GM21390 (cell line): ENCODE data around the gene MMP14.
A peak's percentile ranks its signal among the peaks of the same experiment; 100 is the strongest.
"Not testable (repeated sequence)": the region's sequence is repeated elsewhere in the genome, so short reads cannot be mapped to it uniquely, and the experiment has no call there.

ENCODE experiments used
- ATAC-seq: cut with Tn5 transposase; IDR thresholded peaks from one replicate; pipeline ENCODE4 v1.9.1; 2021; ENCODE audit not compliant: unreplicated experiment

The MMP14 gene

GRCh38 chr14:22836301-22837113 lies at the start of gene MMP14:
Gene MMP14 (plus strand): TSS chr14:22836585. CDS start chr14:22836818, 233 bp downstream.
- no peak for ATAC-seq

DNA sequence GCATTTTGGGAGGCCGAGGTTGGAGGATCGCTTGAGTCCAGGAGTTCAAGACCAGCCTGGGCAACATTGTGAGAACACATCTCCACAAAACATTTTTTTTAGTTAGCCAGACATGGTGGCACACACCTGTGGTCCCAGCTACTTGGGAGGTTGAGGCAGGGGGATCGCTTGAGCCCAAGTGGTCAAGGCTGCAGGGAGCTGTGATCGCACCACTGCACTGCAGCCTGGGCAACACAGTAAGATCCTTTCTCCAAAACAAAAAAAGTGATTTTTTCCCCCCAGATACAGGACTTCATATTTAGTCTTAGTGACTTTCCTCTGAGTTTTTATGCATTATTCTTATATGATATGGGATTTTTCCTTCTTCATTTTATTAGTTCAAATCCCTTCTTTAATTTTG lies 49.7 kb upstream of the MMP14 start:
- no peak for ATAC-seq

DNA sequence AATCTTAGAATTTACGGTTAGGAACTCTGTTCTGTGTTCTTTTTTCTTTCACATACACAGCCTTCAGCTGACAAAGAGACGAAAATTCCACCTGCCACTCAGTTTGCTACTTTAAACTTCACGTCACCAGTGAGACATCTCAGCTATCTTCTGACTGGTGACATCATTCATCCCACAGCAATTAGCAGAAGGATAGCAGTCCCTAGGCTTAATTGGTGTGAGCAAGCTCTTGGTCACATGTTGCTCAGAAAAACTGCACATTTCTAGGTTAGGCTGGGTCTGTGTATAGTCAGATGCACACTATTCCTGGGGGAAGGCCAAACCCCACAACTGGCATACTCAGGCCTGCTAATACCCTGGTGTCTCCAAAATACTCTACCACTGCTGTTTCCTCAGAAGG lies 45.1 kb upstream of the MMP14 start:
- ATAC-seq, result no peak

- ATAC-seq, result no peak
These were observed 44.2 kb upstream of the MMP14 start for GRCh38 chr14:22792158-22792557.

DNA sequence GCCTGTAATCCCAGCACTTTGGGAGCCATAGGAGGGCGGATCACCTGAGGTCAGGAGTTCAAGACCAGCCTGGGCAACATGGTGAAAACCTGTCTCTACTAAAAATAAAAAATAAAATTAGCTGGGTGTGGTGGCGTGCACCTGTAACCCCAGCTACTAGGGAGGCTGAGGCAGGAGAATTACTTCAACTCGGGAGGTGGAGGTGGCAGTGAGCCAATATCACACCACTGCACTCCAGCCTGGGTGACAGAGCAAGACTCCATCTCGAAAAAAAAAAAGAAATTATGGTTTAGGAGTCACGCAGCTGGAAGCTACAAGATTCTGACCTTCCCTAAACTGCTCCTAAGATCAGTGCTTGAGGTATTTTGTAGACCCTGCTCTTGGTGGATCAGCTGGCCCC lies 42.8 kb upstream of the MMP14 start:
- ATAC-seq, result not testable (repeated sequence)

DNA sequence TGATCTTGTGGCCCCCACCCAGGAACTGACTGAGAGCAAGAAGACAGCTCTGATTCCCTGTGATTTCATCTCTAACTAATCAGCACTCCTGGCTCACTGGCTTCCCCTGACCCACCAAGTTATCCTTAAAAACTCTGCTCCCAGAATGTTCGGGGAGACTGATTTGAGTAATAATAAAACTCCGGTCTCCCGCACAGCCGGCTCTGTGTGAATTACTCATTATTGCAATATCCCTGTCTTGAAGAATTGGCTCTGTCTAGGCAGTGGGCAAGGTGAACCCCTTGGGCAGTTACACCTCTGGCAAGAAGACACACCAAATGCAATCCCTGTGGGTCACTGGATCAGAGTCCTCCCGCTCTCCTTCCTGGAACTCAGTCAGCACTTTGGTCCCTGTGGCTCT lies 42.4 kb upstream of the MMP14 start:
- ATAC-seq, result no peak

DNA sequence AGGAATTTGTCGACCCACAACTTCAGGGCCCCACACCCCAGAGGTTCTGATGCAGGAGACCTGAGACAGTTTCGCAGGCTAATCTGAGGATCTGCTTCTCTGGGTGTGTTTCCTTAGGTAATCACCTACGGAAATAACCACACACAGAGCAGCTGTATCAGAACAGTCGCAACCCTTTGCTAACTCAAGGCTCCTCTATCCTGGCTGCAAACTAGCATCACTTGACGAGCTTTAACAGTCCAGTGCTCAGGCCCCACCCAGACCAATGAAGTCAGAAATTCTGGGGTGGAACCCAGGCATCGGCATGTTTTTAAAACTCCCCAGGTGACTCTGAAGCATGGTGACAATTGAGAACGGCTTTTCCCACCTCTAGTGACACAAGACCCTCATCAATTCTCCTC lies 41.8 kb upstream of the MMP14 start:
- peak; percentile 45 for ATAC-seq

DNA sequence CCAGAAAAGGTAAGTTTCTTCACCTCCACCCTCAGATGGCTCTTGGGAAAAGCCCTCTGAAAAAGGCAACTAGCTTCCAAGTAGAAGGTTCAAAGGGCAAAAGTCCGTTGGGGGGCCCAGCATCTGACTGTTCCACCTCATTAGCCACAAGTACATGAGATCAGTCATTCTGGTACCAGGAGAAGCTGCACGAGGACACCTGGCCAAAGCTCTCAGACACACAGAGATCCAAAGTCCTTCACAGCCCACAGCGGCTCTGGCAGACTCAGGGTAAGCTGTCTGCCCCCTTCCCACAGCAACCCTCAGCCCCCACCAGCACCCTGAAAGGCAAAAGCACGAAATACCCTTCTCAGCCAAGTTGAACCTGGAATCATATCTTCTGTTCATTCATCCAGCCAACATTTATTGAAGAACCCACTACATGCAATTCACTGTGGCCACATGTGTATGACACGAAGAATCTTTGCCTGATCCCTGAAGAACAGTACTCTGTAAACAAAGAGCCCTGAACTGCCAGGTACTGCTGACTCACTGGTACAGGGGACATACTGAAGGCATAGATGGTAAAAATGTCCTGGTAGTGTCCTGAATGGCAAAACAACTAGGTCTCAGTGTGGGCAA lies 40.2 kb upstream of the MMP14 start:
- no peak for ATAC-seq

- ATAC-seq, result no peak
These were observed 39.1 kb upstream of the MMP14 start for GRCh38 chr14:22797017-22797917.

DNA sequence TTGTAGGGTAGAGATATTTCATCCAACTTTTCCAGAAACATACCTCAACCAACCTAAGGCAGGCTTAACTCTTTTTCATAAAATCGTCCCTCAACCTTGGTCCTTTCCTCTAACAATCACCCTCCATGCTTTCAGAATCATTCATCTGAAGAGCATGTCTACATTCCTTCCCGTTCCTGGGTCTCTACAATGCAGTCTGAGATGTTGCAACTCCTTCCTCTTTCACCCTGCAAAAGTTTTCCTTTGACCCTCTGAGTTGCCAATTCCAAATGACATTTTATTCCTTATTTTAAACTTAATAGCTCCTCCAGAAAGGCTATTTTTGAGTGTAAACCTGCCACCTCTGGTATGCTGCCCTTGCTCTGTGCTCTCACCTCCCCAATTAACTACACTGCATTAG lies 37.9 kb upstream of the MMP14 start:
- ATAC-seq, result no peak

DNA sequence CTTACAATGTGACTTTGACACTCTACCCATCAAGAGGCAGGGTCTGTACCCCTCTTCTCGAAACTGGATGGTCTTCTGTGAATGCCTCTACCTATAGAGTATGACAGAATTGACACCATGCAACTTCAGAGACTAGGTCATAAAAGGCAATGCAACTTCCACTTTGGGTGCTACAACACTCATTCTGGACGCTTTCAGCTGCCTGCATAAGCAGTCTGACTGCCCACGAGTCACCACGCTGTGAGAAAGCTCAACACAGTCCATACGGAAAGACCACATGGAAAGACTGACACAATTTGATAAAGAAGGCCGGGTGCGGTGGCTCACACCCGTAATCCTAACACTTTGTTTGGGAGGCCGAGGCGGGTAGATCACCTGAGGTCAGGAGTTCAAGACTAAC lies 36.0 kb upstream of the MMP14 start:
- no peak for ATAC-seq

- no peak for ATAC-seq
These were observed 34.7 kb upstream of the MMP14 start for GRCh38 chr14:22801716-22802115.

GRCh38 chr14:22802860-22803686 lies 33.3 kb upstream of the MMP14 start:
- ATAC-seq, result no peak

GRCh38 chr14:22803687-22803974 lies 32.8 kb upstream of the MMP14 start:
- no peak for ATAC-seq

GRCh38 chr14:22805235-22805634 lies 31.1 kb upstream of the MMP14 start:
- ATAC-seq, result not testable (repeated sequence)

GRCh38 chr14:22807432-22808087 lies 28.8 kb upstream of the MMP14 start:
- ATAC-seq, result no peak

GRCh38 chr14:22808388-22809209 lies 27.8 kb upstream of the MMP14 start:
- no peak for ATAC-seq

- no peak for ATAC-seq
These were observed 24.7 kb upstream of the MMP14 start for GRCh38 chr14:22811722-22812121.

DNA sequence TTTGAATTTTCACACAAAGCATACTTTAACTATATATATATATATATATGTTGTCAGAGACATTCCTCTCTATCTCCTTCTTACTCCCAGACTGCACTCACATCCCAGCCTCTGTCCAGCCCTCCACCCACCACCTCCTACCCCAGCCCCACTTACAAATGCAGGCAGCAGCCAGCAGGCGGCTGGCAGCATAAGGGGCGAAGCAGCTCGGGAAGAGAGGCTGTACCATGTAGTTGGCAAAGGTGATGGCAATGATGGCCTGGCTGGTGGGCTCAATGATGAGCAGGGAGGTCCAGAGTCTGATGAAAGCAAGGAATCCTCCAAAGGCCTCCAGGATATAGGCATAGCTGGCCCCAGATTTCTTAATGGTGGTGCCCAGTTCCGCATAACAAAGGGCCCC lies 23.6 kb upstream of the MMP14 start:
- ATAC-seq, result no peak

DNA sequence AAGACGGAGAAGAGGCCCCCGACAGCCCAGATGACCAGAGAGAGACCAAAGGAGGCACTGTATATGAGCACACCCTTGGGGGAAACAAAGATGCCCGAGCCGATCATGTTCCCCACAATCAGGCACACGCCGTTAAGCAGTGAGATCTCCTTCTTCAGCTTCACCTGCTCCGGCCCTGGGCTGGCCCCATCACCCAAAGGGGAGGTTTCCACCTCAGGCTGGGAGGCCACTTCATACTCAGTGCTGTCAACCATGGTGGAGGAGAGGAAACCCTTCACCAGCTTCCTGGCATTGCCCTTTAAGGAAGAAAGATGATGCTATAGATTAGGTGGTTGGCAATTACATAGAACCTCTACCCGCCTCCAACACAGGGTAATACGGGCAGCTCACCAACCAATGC lies 23.2 kb upstream of the MMP14 start:
- no peak for ATAC-seq
